ENCODE results near the gene WNT16. TPM values are rescaled to one million over a fixed set of nuclear protein-coding genes. Genes with fewer than 3 reads are reported as not detected.

Gene WNT16
- total RNA-seq, 2 donors from 2014 or later, result 0.11 TPM; not detected in 1

DNA sequence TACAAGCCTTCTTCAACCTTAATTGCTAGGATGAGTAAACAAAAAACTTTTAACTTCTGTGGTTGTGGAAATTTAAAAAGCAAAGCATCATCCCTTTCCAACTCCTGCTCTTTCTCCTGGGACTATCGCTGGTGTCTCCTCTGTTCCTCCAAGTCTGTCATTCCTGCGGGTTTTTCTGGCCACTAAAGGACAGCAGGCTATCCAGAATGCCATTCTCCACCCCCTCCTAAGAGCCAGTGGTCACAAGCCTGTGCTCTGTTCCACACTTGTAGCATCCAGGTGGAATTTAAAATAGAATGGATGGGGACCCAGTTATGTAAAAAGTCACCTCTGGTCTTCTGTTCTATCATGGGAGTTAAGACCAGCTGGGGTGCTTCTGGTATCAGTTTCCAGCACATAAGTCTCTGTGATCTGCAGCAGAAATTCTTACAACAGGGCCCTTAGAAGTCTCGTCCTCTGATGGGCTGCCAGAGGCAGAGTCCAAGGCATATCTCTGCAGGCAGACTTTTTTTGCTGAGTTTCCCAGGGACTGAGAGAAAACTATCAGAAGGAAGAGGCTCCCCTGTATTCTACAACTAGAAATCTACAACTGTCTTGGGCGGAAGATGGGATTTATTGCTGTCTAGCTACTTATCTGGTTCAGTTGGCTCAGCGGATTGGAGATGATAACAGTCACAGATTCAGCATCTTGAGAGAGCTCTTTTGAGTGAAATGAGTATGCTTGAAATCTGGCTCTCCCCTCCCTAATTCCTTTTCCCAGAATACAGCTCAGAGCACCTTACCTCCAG, 5.1 kb upstream of the WNT16 start:
- intact Hi-C loops (cut with DNase I), result no loop called here
- Histone ChIP-seq H3K36me3 (no peaks in the 10 kb centered on the region), H3K4me3 (no peak overlapping the region), H3K9me3 (no peaks in the 10 kb centered on the region), H3K27me3 (peaks cover 8% of the 10 kb centered on the region), H3K4me1 (no peaks in the 10 kb centered on the region), H3K27ac (no peak overlapping the region), H3K9ac (ENCODE audit: low read depth in 2 of 2, low read length in 2 of 2) (no peak overlapping the region)
- TF ChIP-seq, protein P1, sequence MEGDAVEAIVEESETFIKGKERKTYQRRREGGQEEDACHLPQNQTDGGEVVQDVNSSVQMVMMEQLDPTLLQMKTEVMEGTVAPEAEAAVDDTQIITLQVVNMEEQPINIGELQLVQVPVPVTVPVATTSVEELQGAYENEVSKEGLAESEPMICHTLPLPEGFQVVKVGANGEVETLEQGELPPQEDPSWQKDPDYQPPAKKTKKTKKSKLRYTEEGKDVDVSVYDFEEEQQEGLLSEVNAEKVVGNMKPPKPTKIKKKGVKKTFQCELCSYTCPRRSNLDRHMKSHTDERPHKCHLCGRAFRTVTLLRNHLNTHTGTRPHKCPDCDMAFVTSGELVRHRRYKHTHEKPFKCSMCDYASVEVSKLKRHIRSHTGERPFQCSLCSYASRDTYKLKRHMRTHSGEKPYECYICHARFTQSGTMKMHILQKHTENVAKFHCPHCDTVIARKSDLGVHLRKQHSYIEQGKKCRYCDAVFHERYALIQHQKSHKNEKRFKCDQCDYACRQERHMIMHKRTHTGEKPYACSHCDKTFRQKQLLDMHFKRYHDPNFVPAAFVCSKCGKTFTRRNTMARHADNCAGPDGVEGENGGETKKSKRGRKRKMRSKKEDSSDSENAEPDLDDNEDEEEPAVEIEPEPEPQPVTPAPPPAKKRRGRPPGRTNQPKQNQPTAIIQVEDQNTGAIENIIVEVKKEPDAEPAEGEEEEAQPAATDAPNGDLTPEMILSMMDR (IDR thresholded peaks at IDR 0.05), result no peak
- DNase-seq, result no peak

DNA sequence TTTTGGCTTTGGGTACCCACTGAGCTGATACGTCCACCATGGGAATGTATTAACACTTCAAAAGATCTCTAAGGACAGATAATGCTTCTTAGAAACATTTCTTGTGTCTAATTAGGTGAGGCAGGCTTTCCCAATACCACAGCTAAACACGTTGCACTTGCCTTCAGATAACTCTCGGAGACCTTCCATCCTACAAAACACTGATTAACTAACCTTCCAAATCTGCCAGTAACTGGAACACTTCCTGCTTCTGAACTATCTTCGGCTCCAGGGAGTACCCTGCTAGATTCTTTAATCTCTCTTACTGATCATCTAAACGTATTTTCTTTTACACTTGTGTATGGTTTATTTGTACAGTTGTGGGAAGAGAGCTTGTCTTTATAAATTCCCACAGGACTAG, 1.1 kb upstream of the WNT16 start:
- TF ChIP-seq, protein P1 (IDR thresholded peaks at IDR 0.05), result no peak
- Histone ChIP-seq H3K36me3 (no peaks in the 10 kb centered on the region), H3K4me1 (peaks cover 13% of the 10 kb centered on the region), H3K9ac (ENCODE audit: low read depth in 2 of 2, low read length in 2 of 2) (no peak overlapping the region), H3K9me3 (no peaks in the 10 kb centered on the region), H3K27ac (no peak overlapping the region), H3K4me3 (no peak overlapping the region), H3K27me3 (peaks cover 45% of the 10 kb centered on the region)
- intact Hi-C loops (cut with DNase I), result no loop called here
- DNase-seq, result no peak

DNA sequence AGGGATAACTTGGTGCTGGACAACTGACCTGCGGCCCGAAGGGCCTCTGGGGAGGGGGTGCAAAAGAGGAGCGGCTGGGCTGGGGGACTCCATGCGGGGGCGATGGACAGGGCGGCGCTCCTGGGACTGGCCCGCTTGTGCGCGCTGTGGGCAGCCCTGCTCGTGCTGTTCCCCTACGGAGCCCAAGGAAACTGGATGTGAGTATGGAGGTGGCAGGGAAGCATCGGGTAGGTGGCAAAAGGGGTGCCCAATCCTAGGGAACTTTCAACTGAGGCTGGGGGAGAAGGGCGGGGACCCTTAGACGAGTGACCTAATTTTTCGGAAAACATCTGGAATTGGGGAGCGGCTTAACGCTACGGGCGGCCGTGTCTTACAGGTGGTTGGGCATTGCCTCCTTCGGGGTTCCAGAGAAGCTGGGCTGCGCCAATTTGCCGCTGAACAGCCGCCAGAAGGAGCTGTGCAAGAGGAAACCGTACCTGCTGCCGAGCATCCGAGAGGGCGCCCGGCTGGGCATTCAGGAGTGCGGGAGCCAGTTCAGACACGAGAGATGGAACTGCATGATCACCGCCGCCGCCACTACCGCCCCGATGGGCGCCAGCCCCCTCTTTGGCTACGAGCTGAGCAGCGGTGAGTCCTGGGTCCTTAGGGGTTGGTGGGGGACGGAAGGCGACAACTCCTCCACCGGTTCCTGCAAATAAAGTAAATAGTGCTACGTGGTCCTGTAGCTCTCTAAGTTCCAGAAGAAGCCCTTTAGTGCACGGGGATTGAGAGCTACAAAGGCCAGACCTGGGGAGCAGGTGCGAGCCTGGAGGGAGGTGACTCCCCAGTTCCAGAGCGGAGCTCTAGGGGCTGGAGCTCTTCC, 622 bp downstream of the WNT16 start:
- peaks cover 48% of the 10 kb centered on the region for H3K27me3 ChIP-seq
- H3K36me3 ChIP-seq, result no peaks in the 10 kb centered on the region
- H3K27ac ChIP-seq, result no peak overlapping the region
- H3K9me3 ChIP-seq, result no peaks in the 10 kb centered on the region
- H3K9ac ChIP-seq (ENCODE audit: low read depth in 2 of 2, low read length in 2 of 2), result no peak overlapping the region
- intact Hi-C loops (cut with DNase I), result loop anchor here (10.0 kb wide), 1 partner anchor 205 kb away; no protein-coding TSS in a partner anchor
- peak overlapping the region; percentile 34 for H3K4me3 ChIP-seq
- peak; percentile 34 for DNase-seq
- TF ChIP-seq, protein P1 (IDR thresholded peaks at IDR 0.05), result no peak
- H3K4me1 ChIP-seq, result peaks cover 13% of the 10 kb centered on the region

DNA sequence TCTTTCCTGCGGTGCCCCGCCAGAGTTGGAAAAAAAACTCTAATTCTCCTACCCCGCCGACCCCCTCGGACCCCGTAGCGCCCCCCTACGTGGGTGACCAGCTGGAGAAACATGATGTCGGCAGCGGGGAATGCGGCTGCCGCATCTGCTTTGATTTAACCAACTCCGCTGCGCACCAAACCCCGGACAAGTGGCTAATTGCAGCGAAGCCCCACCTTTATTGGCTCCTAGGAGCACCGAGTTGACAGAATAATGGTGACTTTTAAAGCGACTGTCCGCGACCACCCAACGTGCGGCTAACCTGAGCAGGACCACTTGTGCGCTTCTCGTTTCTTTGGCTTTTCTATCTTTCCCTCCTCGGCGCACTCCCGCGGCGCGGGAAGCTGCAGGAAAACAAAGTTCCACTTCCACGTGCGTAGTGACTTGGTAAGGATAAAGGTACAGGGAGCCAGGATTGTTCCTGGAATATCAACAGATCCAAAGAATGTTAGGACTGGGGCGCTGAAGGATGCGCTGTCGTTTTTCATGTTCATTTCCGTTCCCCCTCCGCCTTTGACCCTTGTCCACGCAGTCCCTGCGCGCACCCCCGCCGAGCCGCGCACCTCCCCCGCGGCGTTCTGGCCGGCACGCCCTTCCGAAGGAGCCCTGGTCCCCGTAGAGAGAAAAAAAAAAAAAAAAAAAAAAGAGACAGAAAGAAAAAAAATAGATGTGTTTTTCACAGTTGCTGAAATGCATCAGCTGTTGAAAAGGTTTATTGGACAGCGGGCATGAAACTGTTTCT, 1.4 kb downstream of the WNT16 start:
- Histone ChIP-seq H3K27me3 (peaks cover 48% of the 10 kb centered on the region), H3K9ac (ENCODE audit: low read depth in 2 of 2, low read length in 2 of 2) (no peak overlapping the region)
- intact Hi-C loops (cut with DNase I), result loop anchor here (10.0 kb wide), 1 partner anchor 205 kb away; no protein-coding TSS in a partner anchor

More for the DNA sequence above, 1.4 kb downstream of the WNT16 start:
- Histone ChIP-seq H3K9me3 (no peaks in the 10 kb centered on the region), H3K4me1 (peaks cover 13% of the 10 kb centered on the region), H3K36me3 (no peaks in the 10 kb centered on the region), H3K4me3 (peak overlapping the region; percentile 34), H3K27ac (no peak overlapping the region)
- no peak for DNase-seq
- TF ChIP-seq, protein P1 (IDR thresholded peaks at IDR 0.05), result no peak
